Smooth muscle cell (in vitro differentiated cells): ENCODE results near the gene ZNF318. TPM values are rescaled to one million over a fixed set of nuclear protein-coding genes. Genes with fewer than 3 reads are reported as not detected.

Source experiments
- DNase-seq: peaks from one replicate; lab custom pipeline; 2025; ENCODE audit not compliant: unreplicated experiment; lab: John Stamatoyannopoulos, UW
- H2AFZ ChIP-seq: fragments of 200-600 bp; sonication (generic); 2 replicates; pipeline ENCODE4 v1.6.0; 2016; ENCODE audit warnings: antibody characterized with exemption, low read depth, mild to moderate bottlenecking
- H3F3A ChIP-seq: fragments of 200-600 bp; sonication (generic); 2 replicates; pipeline ENCODE4 v1.6.0; 2017; ENCODE audit warnings: antibody characterized with exemption, low read depth
- H3K27ac ChIP-seq: fragments of 200-600 bp; sonication (generic); 2 replicates; pipeline ENCODE4 v1.5.1; 2016; ENCODE audit warnings: low read depth, mild to moderate bottlenecking
- H3K27me3 ChIP-seq: fragments of 200-600 bp; sonication (generic); 2 replicates; pipeline ENCODE4 v1.6.1; 2016; ENCODE audit warnings: low read depth, mild to moderate bottlenecking
- H3K36me3 ChIP-seq: fragments of 200-600 bp; sonication (generic); 2 replicates; pipeline ENCODE4 v1.5.1; 2016; ENCODE audit warnings: low read depth
- H3K4me1 ChIP-seq: fragments of 200-600 bp; sonication (generic); 2 replicates; pipeline ENCODE4 v1.5.1; 2016; ENCODE audit warnings: low read depth
- H3K4me2 ChIP-seq: fragments of 200-600 bp; sonication (generic); 2 replicates; pipeline ENCODE4 v1.6.0; 2016; ENCODE audit warnings: mild to moderate bottlenecking
- H3K4me3 ChIP-seq: fragments of 200-600 bp; sonication (generic); 2 replicates; pipeline ENCODE4 v1.5.1; 2016; ENCODE audit warnings: mild to moderate bottlenecking
- H3K79me2 ChIP-seq: fragments of 200-600 bp; sonication (generic); 2 replicates; pipeline ENCODE4 v1.6.0; 2016; ENCODE audit warnings: low read depth, mild to moderate bottlenecking
- H3K9ac ChIP-seq: fragments of 200-600 bp; sonication (generic); 2 replicates; pipeline ENCODE4 v1.6.0; 2016; ENCODE audit warnings: low read depth
- H3K9me3 ChIP-seq: fragments of 200-600 bp; sonication (generic); replicated peaks from 2 replicates; pipeline ENCODE4 v1.5.1; 2016; ENCODE audit warnings: low read depth
- H4K20me1 ChIP-seq: fragments of 200-600 bp; sonication (generic); 2 replicates; pipeline ENCODE4 v1.6.0; 2016; ENCODE audit warnings: low read depth
- WGBS: methylation state at CpG from one replicate; pipeline ENCODE4 v1.1.7; 2016; ENCODE audit warnings: low lambda C conversion rate; 5-methylcytosine and 5-hydroxymethylcytosine counted together
- polyA plus RNA-seq: library from polyadenylated mRNA; unstranded; fragments of >200 nt; fragmentation: Nextera tagmentation; extraction: Ambion mirVana; gene quantifications from 2 replicates; pipeline ENCODE4 v1.2.1, GENCODE V29; 2016
- total RNA-seq: library from RNA; depleted of rRNA; stranded (reverse); fragments of >200 nt; gene quantifications from 2 replicates; pipeline ENCODE4 v1.2.3, GENCODE V29; 2014
- TF ChIP-seq, protein P1 (sequence below): fragments of 200-600 bp; sonication (generic); IDR thresholded peaks from 2 replicates; pipeline ENCODE4 v1.5.1; 2017; ENCODE audit warnings: borderline replicate concordance, mild to moderate bottlenecking, antibody characterized with exemption; ENCODE audit not compliant: insufficient read depth, poor library complexity, severe bottlenecking

ZNF318 gene
- total and polyA plus RNA-seq, 2 experiments from 2014 or later = 5.8 to 14.7 TPM

DNA sequence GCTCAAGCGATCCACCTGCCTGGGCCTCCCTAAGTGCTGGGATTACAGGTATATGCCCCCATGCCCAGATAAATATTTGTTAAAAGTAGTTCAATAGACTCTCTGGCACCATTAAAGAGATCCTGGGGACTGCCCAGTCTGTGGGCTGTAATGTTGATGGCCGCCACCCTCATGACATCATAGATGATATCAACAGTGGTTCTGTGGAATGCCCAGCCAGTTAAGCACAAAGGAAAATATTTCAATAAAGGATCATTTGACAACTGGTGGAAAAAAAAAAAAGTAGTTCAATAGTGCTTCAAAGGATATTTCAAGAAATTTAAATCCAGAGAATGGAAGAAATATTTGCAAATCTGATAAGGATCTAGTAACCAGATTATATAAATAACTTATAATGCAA, 59.3 kb downstream of the ZNF318 start:
- H3K4me1 ChIP-seq = peaks cover 5% of the 10 kb centered on the region
- no peak overlapping the region for H3K27ac ChIP-seq
- no peak for DNase-seq
- H3K79me2 ChIP-seq = no peaks in the 10 kb centered on the region
- no peak overlapping the region for H3K4me3 ChIP-seq
- no peaks in the 10 kb centered on the region for H3K9me3 ChIP-seq
- no peaks in the 10 kb centered on the region for H4K20me1 ChIP-seq
- no peak overlapping the region for H3K4me2 ChIP-seq
- WGBS = 94% methylated on average over 2 of the region's 2 CpGs
- peaks cover 11% of the 10 kb centered on the region for H3K27me3 ChIP-seq
- no peaks in the 10 kb centered on the region for H3F3A ChIP-seq
- TF ChIP-seq, protein P1, sequence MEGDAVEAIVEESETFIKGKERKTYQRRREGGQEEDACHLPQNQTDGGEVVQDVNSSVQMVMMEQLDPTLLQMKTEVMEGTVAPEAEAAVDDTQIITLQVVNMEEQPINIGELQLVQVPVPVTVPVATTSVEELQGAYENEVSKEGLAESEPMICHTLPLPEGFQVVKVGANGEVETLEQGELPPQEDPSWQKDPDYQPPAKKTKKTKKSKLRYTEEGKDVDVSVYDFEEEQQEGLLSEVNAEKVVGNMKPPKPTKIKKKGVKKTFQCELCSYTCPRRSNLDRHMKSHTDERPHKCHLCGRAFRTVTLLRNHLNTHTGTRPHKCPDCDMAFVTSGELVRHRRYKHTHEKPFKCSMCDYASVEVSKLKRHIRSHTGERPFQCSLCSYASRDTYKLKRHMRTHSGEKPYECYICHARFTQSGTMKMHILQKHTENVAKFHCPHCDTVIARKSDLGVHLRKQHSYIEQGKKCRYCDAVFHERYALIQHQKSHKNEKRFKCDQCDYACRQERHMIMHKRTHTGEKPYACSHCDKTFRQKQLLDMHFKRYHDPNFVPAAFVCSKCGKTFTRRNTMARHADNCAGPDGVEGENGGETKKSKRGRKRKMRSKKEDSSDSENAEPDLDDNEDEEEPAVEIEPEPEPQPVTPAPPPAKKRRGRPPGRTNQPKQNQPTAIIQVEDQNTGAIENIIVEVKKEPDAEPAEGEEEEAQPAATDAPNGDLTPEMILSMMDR = no peak
- no peaks in the 10 kb centered on the region for H3K36me3 ChIP-seq
- no peak overlapping the region for H3K9ac ChIP-seq
- no peak overlapping the region for H2AFZ ChIP-seq

DNA sequence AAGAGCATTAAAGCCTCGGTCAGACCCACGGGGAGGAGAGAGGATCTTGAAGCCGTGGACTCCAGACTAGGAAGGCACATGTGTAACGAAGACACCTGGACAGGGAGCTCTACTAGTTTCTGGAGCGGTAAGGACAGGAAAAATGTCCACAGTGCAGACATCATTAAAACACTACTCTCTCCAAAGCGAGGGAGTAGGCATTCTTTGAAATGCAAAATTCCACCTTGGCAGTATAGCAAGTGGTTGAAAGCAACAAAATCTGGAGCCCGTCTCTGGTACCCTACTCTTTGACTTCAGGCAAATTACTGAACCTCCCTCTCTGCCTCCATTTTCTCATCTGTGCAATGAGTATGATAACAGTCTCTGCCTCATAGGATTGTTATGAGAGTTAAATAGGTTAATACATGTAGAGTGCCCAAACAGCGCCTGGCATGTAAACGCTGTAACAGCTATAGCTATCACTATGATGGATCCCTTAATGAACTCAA, 60.4 kb downstream of the ZNF318 start:
- no peak for DNase-seq
- H3K4me1 ChIP-seq = peaks cover 5% of the 10 kb centered on the region
- WGBS = 27% methylated on average over 9 of the region's 9 CpGs
- no peaks in the 10 kb centered on the region for H3K79me2 ChIP-seq
- peak overlapping the region; percentile 38 for H3K4me3 ChIP-seq
- no peaks in the 10 kb centered on the region for H3K36me3 ChIP-seq
- peaks cover 11% of the 10 kb centered on the region for H3K27me3 ChIP-seq
- no peaks in the 10 kb centered on the region for H3K9me3 ChIP-seq
- H3K4me2 ChIP-seq = peak overlapping the region; percentile 82
- TF ChIP-seq, protein P1 = no peak
- H4K20me1 ChIP-seq = no peaks in the 10 kb centered on the region
- H3K9ac ChIP-seq = no peak overlapping the region
- no peak overlapping the region for H3K27ac ChIP-seq
- no peaks in the 10 kb centered on the region for H3F3A ChIP-seq
- H2AFZ ChIP-seq = peak overlapping the region; percentile 79

DNA sequence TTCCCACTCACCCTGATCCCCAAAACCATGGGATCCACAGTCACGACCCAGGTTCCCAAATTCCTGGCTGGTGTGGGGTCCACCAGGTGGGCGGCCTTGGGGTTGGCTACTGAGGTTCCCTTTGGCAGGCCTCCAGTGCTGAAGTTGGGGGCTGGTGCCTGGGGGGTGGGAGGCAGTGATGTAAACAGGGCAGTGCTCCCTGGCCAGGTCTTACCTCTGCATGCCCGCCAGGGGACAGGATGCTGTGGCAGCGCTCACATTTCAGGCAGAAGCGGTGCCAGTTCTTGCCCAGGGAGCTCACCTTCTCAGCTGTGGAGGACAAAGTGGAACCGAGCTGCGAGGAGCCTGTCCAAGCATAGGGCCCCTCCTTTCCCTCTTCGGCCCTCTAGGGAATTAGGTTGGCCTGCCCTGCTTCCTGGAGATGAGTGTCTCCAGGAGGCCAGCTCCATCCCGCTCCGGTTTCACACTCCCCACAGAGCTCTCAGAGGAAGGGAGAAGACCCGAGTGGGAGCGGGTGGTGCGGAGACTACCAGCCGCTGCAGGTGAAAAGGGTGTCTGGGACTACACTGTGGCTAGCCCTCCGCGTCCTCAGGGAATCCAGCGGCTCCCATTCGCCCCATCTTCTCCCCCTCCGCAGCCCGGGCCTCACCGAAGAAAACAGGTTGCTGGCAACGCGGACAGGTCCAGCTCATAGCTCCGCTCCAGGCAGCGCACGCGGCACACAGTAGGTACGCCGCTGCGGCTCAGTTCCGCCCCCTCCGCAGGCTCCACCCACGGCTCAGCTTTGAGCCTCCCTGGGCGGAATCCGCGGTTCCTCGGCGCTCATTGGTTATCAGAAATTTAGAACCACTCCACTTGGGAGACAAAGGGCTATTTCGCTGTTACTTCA, 61.1 kb downstream of the ZNF318 start, which contains the start of gene CRIP3:
Gene CRIP3, minus strand, starts transcription at position 726 of the 889 bp plus-strand sequence. Its CDS starts 34 bp downstream, at position 692.
- Histone ChIP-seq H3K36me3 (no peaks in the 10 kb centered on the region), H3K27ac (no peak within 1 kb of the TSS), H3K9ac (no peak within 1 kb of the TSS), H3F3A (no peaks in the 10 kb centered on the region), H4K20me1 (no peaks in the 10 kb centered on the region), H2AFZ (peak within 1 kb of the TSS; percentile 79), H3K27me3 (peaks cover 11% of the 10 kb centered on the region), H3K79me2 (no peaks in the 10 kb centered on the region), H3K4me1 (peaks cover 5% of the 10 kb centered on the region), H3K4me2 (peak within 1 kb of the TSS; percentile 82), H3K9me3 (no peaks in the 10 kb centered on the region), H3K4me3 (peak within 1 kb of the TSS; percentile 38)
- TF ChIP-seq, protein P1 = no peak
- DNase-seq = no peak
- WGBS = 11% methylated on average over 39 of the region's 39 CpGs
